ENCODE measurements around the gene CFL1.

CFL1 gene

DNA sequence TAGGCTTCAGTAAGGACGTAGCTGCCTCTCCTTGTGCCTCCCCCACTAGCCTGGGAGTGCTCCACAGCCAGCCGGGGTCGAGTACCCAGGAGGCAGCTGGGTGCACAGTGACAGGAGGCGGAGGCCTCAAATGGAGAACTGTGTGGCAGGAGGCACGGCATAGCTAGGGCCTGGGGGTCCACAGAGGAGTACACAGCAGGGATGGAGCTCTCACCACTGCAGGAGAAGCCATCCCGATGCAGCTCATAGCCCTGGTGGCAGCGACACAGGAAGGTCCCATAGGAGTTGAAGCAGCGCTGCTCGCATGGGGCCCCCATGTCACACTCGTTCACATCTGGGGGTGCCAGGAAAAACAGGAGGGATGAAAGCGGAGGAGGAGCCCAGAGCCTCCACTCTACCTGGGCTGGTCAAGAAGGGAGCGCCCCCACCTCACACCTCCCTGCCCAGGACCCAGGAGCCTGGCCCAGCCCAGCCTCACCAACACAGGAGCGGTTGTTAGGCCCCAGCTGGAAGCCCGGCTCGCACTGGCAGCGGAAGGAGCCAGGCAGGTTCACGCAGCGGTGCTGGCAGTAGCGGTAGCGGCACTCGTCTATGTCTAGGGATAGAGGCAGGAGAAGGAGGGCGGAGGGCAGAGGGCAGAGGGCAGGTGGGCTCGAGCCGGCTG, 11.8 kb upstream of the CFL1 start:
- no peak for DNase-seq

DNA sequence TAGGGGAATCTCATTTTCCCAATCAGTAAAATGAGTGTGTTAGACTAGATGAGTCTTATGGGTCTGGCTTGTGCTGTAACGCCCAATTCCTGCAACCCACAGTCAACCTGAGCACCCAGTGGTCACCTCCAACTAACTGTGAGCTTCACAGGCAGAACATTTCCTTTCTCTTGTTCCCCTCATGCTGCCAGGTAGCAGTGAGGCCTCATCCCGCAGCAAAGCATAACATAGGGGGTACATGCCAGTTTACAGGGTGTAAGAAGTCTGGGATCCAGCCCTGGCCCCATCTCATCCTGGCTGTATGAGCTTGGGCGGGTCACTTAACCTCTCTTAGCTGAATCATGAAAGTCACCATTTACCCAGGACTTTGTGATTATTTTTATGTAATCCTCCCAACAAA, 10.9 kb upstream of the CFL1 start:
- DNase-seq = no peak

DNA sequence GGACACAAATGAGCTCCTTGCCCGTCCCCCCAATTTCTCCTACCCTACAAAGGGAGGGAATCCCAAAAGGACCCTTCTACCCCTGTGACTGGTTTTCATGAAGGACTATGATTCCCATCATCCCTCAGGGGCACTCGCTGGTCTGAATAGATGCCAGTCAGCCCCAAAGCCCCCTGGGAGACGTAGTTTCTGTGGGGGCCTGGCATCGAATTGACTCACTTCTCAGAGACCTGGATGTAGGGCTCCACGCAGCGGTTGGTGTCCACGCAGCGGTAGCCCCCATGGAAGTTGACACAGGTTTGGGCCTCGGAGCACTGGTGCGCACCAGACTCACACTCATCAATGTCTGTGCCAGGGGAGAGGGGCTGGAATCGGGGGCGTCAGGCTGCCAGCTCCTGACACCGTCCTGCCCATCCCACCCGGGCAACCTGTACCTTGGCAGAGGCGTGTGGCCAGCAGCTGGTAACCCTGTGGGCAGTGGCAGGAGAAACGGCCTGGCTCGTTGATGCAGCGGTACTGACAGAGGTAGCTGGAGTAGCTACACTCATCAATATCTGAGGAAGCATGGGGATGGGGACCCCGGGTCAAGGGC, 10.2 kb upstream of the CFL1 start:
- no peak for DNase-seq

DNA sequence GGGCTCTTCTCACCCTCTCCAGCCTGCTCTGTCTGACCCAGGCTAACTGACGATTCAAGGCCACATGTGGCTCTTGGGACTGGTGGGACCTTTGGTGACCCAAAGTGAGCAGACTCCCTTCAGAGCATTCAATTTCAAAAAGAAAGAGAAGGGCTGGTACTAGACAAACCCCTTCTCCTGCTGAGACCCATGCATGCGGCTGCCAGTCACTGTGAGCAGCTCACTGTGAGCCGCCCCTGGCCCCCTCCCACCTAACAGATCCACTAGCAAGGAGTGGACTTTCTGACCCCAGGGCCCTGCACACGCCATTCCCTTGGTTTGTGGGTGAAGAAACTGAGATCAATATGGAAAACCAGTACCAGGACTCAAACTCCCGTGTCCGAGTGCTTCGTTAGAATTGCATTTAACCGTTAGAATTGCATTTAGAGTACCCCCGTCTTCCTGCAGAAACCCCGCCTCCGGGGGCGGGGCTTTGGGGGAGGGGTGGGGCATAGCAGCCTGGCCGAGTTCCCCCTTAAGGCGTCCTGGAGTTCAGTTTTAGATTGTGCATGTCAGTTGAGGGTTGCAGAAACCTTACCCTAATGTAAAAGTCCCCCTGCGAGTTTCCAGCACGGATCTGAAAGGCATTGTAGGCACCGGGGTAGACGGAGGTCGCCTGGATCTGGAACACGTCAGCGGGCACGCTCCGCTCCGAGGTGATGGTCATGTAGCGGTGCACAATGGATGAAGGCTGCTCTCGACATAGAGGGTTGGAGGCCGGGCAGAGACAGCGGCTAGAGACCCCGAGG, 9.5 kb upstream of the CFL1 start:
- DNase-seq = peak; percentile 37

DNA sequence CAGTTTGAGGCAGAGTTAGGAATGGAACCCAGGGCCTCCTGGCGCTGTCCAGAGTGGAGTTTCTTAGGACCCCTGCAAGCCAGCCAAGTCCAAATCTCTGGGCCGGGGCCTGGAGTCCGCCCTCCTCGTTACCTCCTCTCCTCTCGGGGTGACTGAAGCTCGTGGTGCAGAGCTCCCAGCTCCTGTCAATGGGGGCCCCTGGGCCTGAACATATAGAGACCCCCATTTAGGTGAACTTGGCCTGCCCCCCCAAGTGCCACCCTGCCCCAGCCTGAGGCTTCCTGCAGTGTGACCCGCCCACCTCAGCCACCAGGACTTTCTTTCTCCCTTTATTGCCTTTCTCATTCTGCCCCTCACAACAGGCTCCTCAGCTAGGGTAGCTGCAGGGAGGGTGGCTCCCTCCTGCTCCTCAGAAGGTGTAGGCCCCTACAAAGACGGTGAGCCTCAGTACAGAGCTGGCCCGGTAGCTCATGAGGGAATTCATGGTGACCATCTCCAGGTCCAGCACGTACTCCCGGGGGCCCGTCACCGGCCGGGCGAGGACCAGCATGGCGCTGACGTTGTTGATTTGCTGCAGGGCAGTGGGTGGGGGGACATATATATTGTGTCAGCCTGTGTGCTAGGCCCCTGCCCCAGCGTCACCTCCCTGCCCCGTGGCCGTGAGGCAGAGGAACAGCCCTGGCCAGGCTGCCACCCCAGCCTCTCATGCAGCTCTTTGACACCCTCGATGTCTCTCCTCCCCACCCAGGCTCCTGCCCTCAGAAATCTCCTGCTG, 8.7 kb upstream of the CFL1 start:
- no peak for DNase-seq

DNA sequence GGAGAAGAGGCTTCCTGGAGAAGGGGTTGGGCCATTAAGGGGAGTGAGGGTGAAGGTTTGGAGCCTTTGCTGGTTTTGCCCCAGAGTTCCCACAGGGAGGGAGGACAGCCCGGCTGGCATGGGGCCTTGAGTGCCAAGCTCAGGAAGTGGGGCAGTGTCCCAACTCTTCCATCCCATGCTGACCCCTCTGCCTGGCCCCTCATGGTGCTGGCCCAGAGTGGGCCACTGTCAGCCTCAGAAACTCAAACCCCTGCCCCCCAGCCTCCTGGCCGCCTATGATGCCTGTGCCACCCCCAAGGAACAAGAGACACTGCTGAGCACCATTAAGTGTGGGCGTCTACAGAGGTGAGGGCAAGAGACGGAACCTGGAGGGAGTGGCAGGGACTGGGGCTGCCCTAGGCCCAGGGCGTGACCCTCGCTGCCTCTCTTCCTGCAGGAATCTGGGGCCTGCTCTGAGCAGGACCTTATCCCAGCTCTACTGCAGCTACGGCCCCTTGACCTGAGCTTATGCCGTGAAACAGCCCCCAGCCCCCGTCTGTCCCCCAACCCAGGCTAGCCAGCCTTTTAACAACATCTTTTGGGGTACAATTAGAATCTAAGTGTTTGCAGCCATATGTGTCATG, 7.7 kb upstream of the CFL1 start:
- no peak for DNase-seq

DNA sequence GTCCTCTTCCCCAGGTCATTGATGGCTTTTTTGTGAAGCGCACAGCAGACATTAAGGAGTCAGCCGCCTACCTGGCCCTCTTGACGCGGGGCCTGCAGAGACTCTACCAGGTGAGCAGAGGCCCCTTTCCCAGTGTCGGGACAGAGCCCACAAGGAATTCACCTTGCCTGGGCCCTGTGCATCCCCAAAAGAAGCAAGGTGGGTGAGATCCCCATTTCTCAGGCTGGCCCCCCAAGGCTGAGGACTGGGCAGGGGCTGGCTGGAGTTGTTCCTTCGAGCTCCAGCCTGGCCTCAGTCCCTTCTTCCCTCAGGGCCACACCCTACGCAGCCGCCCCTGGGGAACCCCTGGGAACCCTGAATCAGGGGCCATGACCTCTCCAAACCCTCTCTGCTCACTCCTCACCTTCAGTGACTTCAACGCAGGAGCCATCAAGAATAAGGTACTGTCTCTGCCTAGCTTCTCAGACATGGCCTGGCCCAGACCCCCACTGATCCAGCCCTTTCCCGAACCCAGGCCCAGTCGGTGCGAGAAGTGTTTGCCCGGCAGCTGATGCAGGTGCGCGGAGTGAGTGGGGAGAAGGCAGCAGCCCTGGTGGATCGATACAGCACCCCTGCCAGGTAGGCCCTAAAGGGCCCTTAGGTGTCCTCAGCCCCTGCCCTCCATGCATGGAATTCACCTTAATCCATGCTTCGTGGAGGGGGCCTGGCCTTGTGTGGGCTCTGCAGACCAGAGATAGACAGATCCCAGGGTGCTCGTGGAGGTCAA, 6.9 kb upstream of the CFL1 start:
- peak; percentile 7 for DNase-seq

DNA sequence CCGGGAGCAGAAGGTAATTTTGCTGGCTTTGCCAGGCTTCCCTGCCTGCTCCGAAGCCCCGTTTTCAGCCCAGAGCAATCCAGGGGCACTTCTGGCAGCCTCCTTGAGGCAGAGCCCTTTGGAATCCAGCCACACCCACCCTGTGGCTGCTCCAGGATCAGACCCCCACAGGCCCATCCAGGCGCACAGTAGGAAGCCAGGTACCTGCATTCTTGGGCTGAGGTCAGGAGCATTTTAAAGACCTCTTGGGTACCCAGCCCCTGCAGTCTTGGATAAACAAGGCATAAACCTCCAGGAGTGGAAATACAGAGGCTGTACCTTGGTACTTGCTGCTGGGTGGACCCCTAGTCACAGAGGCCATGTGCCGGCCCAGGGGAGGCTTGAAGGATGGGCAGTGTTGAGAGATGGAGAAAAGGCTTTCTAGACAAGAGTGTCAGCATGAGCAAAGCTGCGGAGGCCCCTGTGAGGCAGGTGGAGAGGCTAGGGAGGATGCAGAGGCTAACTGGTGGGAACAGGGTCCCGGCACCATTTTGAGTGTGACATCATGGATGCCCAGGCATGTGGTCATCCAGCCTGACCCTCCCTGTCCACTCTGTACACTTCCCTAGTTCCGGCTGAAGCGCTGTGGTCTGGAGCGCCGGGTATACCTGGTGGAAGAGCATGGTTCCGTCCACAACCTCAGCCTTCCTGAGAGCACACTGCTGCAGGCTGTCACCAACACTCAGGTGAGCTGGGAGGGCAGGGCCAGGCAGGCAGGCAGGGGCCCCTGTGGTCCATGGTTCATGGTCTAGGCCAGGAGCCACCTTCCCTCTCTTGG, 6.1 kb upstream of the CFL1 start:
- DNase-seq = peak; percentile 6

DNA sequence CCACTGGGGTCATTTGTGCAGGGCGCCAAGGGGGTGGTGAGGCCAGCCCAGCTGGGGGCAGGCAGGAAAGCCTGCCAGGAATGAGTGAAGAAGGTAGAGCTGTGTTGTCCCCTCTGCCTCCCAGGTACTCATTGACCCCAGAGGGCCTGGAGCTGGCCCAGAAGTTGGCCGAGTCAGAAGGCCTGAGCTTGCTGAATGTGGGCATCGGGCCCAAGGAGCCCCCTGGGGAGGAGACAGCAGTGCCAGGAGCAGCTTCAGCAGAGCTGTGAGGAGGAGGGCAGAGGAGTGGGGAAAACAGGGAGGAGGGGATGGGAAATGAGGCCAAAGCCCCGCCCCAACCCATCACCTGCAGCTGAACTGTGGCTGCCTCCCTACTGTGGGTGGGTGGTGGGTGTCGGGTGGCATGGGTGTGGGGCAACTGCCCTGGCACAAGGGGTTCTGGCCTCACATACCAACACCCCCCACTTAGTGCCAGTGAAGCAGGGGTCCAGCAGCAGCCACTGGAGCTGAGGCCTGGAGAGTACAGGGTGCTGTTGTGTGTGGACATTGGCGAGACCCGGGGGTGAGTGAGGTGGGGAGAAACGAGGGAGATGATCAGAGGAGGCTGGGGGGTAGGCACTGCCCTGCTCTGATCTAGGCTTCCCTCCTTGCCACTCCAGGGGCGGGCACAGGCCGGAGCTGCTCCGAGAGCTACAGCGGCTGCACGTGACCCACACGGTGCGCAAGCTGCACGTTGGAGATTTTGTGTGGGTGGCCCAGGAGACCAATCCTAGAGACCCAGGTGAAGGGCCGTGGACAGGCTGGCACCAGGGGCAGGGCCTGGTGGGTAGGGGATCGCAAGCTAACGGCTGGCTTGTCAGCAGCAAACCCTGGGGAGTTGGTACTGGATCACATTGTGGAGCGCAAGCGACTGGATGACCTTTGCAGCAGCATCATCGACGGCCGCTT, 5.2 kb upstream of the CFL1 start:
- peak; percentile 7 for DNase-seq

DNA sequence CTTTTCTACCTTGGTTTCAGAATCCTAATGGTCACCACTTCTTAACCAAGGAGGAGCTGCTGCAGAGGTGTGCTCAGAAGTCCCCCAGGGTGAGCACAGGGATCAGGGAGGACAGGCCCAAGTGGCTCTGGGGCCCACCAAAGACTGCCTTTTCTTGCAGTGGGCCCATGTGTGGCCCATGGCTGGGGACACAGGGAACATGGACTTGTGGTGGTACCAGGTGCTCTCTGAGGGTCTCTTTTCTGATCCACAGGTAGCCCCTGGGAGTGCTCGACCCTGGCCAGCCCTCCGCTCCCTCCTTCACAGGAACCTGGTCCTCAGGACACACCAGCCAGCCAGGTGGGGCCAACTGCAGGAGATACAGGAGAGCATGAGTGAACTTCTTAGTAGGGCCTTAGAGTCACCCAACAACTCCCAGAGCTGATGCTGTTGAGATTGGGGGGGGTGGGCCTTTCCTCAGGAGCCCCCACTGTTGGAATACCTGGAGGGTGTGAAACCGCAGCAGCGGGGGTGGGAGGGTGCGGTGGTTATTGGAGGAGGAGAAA, 4.3 kb upstream of the CFL1 start:
- DNase-seq = no peak

DNA sequence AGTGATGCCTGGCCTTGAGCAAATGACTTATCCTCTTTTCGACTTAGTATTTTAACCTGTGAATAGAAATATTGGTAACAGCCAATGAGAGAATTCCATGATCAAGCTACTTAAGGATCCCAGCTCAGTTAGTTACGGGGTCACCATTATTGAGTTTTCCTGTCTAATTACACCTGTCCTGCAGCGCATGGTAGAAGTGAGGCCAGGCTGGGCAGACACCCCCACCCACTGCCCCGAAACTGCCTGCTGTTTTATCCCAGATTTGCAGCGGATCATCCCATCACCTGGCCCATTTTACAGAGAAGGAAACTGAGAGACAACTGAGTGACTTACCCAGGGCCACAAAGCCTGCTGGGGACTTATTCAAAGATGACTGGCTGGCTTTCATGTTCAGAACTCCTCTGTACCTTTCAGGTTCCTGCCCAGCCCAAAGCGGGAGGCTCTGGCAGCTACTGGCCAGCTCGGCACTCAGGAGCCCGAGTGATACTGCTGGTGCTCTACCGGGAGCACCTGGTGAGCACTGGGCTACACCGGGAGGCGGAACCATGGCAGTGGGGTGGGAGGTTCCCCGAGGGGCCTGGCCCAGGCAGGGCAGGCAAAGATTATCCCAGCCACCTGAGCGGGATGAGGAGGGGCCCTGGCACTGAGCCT, 3.7 kb upstream of the CFL1 start:
- no peak for DNase-seq

DNA sequence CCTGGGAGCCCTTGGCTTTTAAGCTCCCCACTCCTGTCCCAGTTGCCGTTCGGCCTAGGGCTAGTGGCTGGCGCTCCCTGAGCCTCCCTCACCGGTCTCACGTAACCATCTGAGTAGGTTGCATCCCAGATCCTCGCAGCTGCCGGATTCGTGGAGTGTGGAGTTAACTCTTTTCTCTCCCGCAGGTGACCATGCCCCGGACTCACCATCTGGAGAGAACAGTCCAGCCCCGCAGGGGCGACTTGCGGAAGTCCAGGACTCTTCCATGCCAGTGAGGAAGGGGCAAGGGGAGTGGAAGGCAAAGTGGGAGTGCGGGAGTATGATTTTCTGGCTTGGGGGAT, 3.2 kb upstream of the CFL1 start:
- no peak for DNase-seq

DNA sequence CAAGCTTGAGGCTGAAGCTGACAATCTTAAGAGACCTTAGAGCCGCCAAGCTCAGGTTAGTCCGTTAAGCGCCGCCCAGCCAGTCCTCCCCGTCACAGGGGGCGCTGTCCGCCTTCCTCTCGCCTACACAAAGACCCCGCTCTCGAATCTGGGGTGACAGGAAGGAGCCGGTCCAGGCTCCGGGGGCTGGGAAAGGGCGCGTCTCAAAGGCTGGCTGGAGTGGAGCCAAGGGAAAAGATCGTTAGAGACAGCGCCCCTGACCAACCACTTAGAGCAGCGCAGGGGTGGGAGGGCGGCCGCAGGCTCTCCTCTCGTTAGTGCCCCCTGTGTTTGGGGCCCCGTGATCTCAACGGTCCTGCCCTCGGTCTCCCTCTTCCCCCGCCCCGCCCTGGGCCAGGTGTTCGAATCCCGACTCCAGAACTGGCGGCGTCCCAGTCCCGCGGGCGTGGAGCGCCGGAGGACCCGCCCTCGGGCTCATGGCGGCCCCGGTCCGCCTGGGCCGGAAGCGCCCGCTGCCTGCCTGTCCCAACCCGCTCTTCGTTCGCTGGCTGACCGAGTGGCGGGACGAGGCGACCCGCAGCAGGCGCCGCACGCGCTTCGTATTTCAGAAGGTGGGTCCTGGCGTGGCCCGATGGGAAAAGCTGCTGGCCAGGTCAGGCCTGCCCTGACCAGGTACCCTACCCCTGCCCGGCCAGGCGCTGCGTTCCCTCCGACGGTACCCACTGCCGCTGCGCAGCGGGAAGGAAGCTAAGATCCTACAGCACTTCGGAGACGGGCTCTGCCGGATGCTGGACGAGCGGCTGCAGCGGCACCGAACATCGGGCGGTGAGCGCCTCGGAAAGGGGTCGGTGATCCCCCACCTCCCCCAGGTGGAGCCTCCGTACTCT, 2.5 kb upstream of the CFL1 start, which contains the start of gene MUS81:
Gene MUS81 (plus strand): TSS at position 156 of the 887 bp plus-strand sequence. CDS start 321 bp downstream, at position 477.
- DNase-seq = peak; percentile 95

DNA sequence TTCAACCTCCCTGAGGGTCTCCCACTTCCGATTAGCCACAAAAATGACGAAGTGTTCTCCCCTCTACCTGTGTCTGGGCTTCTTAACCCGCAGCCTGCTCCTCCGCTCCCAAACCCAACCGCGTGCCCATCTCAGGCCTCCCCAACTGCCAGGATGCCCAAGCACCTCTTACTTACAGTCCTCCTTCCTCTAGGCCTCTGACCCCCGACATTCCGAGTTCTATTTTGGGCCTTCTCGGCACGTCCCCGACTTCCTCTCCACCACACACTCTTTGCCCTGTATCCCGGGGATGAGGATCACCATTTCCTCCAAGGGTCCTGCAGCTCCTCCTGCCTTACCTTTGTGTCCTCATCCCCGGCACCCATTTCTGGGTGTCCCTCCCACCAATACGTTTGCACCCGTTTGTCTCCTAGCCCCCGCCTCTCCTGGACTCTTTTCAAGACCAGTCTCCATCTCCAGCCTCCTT, 1.9 kb upstream of the CFL1 start:
- DNase-seq = no peak

DNA sequence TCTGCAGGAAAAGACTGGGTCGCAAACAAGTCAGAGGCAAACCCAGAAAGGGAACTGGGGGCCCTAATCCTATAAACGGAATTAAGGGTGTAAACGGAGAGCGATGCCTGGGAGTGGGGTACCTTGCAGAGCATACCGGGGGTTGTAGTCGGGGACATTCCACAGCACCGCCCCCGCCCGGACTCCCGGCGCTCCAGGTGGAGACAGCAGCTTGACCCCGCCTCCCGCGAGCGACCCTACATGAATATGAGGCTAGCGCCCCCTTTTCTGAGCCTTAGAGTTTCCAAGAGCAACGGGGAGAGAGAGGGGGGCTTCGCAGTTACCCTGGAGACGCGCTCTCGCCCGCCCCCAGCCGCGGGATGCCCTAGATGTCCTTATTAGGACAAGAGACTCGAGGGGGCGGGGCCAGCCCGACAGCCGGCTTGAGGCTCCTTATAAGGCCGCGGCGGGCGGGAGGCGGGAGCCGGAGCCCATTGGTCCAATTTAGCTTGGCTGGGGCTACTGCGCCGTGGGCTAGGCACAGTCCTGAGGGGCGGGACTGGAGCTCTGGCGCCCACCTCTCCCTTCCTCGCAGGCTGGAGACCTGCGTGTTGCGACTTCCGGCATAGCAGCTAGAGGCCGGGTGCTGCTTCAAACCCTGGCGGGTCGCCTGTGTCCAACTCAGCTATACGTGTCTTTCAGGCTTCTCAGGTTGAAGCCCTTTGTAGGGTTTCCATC, 1.3 kb upstream of the CFL1 start:
- DNase-seq = peak; percentile 99

DNA sequence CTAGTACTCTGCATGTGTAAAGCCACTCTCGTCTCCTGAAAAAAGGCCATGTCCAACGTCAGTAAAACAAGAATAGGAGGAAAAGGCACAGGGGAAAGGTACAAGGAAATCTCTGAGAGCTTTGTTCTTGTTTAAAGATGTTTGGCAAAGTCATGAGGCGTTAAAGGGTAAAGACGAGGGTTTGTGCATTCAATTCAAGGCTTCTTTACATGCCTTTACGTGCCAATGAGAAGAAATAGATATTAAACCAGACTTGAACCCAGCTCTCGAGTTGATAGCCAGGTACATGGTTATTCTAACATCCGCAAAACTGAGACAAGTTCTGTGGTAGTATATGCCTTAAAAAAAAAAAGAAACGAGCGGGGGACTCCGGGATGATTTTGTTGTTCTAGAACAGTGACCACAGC, 704 bp upstream of the CFL1 start:
- no peak for DNase-seq

DNA sequence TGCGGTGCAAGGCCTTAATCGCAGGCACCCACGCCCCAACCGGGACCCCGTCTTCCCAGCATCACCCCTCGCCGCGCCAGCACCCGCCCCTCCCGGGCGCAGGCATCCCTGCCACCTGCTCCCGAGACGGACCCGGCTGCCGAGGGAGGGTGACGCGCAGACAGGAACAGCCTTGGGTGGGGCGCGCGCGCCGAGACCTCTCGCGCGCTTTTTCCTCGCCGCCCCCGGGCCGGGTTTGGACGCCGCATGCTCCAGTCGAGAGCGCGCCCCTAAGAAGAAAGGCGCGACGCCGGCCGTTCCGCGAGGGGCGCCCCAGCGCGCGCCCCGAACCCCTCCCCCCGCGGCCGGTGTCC, 504 bp downstream of the CFL1 start:
- peak; percentile 69 for DNase-seq
